T-helper 1 cell (primary cell): Measurements from ENCODE around the gene ARL15.

Experiments
- DNase-seq, 5 donors: peaks; one replicate each; pipeline ENCODE4 v3.0.0-alpha.2; 2012 to 2020

ARL15 gene

GRCh38 chr5:54148067-54148845, 162.1 kb downstream of the ARL15 start:
- DNase-seq = no peak

- no peak for DNase-seq
These were observed 163.5 kb downstream of the ARL15 start for GRCh38 chr5:54146916-54147315.

DNA sequence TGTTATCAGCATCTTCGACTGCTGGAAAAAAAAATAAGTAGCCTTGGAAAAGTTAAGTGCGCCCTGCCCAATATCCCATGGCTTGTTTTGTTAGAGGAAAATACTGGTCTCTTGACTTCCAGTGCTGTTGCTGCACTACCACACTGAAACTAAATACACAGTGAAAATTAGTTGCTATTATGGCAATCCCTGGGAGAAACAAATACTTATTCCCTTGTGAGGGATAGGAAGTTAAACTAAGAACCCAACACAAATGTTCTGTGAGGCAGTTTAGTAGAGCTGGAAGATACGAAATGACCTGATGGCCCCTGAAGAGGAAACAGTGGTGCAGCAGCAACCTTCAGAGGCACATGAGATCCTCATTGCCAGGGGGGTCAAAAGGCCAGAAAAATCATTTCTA, 164.0 kb downstream of the ARL15 start:
- no peak for DNase-seq

- no peak for DNase-seq
These were observed 170.0 kb downstream of the ARL15 start for GRCh38 chr5:54140247-54140840.

GRCh38 chr5:54136516-54137440, 173.6 kb downstream of the ARL15 start:
- DNase-seq = no peak

DNA sequence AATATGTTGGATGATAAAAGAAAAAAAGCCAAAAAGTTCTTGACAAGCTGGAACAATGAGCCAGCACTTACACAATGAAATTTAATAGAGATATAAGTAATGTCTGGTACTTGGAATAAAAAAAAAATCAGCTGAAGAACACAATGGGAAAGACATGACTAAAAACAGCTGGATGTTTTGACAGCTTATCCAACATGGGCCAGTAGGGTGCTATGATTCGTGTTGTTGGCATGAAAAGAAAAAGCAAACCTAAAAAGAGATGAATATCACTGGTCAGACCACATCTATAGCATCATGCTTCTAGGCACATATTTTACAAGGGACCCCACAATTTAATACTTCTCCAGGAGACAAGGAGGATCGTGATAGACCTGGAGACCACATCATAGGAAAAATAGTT, 175.3 kb downstream of the ARL15 start:
- DNase-seq = no peak

DNA sequence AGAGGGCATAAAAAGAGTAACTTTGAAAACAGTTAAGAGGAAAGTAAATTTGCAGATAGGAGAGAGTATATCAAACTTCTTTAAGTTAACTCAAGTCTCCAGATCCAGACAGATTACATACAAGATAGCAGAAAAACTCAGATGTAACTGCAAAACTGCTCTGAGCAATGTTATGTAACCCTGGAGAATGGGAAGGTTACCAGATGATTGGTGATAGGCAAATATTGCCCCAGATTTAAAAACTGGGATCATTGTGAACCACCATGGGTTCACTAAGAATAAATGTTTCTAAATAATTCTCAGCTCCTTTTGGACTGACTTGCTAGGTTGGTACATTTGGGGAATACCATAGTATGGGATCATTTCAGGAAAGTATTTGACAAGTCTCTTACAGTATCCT, 176.5 kb downstream of the ARL15 start:
- DNase-seq = no peak

DNA sequence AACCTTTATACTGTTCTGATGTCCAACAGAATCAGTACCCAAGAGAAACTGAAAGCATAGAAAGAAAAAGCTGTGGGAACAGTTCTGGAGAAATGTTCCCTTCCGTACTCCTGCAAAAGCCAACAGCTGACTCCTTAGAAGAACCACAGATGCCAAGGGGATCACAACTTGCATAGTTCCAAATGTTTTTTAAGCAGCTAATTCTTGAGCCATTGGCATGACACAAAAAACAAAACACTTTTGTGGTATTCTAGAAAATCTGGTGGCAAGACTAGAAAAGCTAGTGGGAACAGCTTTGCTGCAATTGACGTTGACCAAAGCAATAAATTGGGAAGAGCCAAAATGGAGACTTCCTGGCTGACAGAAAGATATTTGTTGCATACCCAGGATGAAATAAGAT, 189.9 kb downstream of the ARL15 start:
- DNase-seq = no peak

- no peak for DNase-seq
These were observed 192.4 kb downstream of the ARL15 start for GRCh38 chr5:54117957-54118356.

GRCh38 chr5:54115735-54116403, 194.5 kb downstream of the ARL15 start:
- DNase-seq = no peak

GRCh38 chr5:54113060-54113459, 197.3 kb downstream of the ARL15 start:
- DNase-seq = no peak

GRCh38 chr5:54109626-54110330, 200.6 kb downstream of the ARL15 start:
- DNase-seq = no peak

GRCh38 chr5:54108136-54108535, 202.2 kb downstream of the ARL15 start:
- no peak for DNase-seq

- no peak for DNase-seq
These were observed 206.5 kb downstream of the ARL15 start for GRCh38 chr5:54103871-54104270.

- DNase-seq = no peak
These were observed 212.1 kb downstream of the ARL15 start for GRCh38 chr5:54098267-54098666.

DNA sequence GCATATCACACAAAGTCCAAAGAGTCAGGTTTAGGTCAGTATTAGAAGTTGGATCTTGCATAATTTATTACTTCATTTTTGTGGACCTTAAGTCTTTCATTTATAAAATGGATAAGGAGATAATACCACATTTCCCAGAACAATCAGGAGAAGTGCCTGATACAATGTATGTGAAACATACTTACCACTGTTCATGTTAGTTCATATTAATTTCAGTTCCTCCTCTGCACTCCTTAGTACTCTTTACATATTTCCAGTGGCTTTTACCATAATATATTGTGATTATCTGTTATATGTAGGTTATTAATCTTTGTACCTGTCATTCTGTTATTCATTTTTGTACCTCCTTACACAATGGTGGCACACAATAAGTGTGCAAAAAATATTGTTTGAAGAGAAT, 214.4 kb downstream of the ARL15 start:
- no peak for DNase-seq

- no peak for DNase-seq
These were observed 215.7 kb downstream of the ARL15 start for GRCh38 chr5:54094706-54095105.

GRCh38 chr5:54093861-54094260, 216.5 kb downstream of the ARL15 start:
- no peak for DNase-seq

- DNase-seq = no peak
These were observed 217.3 kb downstream of the ARL15 start for GRCh38 chr5:54093081-54093492.

DNA sequence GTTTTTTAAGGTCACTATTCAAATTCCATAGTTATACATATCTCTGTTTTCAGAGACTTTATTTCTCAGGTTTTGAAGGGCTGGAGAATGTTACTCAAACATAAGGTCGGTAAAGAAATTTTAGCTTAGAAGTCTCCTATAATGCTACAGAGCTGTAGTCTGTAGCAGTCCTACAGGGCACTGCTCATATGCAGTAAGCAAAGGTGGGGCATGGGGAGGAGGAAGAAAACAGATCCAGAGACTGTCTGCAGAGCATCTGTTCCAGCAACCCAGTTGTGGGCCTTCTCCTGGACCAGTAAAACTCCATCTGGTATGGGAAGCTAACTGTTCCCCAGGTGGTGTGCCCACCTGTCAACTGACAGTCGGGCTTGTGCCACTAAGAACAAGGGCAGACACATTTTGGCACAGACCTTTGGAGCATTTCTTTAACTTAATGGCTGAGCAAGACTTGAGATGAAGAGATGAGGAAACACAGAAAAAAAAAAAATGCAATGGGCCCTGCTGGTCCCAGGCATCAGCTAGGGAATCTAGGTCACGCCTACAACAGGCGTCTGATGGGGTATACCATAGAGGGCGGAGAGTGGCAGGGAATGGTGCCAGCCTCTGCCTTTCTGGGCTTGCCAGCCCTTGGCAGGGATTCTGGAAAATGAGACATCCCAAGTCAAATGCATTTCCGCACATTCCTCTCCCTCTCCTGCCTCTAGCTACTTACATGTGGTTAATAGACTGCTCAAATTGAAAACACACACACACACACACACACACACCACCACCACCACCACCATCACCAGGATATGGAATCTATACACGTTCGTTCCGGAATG, 218.9 kb downstream of the ARL15 start:
- no peak for DNase-seq

GRCh38 chr5:54090495-54091120, 219.8 kb downstream of the ARL15 start:
- no peak for DNase-seq
